Astrocyte (in vitro differentiated cells and primary cell): ENCODE data around the gene SYCP2. TPM values are rescaled to one million over a fixed set of nuclear protein-coding genes. Genes with fewer than 3 reads are reported as not detected.
A peak's percentile ranks its signal among the peaks of the same experiment; 100 is the strongest.

Experiments used
- DNase-seq: peaks from one replicate; pipeline ENCODE4 v3.0.0-alpha.2; 2010; ENCODE audit warnings: low read depth
- FAIRE-seq: peaks from 2 replicates; lab custom pipeline; 2011; peaks lifted over from hg19 to GRCh38; lab: Jason Lieb, UNC
- H2AFZ ChIP-seq: 2 replicates; pipeline ENCODE4 v1.6.0; 2012; ENCODE audit warnings: low read depth, low read length, inconsistent platforms
- H3K27ac ChIP-seq: 2 replicates; pipeline ENCODE4 v1.5.1; 2011; ENCODE audit warnings: low read depth, low read length, inconsistent platforms
- H3K27me3 ChIP-seq: 2 replicates; pipeline ENCODE4 v1.6.0; 2011; ENCODE audit warnings: low read length, inconsistent platforms; ENCODE audit not compliant: insufficient read depth
- H3K36me3 ChIP-seq: 2 replicates; pipeline ENCODE4 v1.5.1; 2011; ENCODE audit warnings: low read length, inconsistent platforms; ENCODE audit not compliant: insufficient read depth
- H3K4me1 ChIP-seq: 2 replicates; pipeline ENCODE4 v1.5.1; 2011; ENCODE audit warnings: low read length, inconsistent platforms; ENCODE audit not compliant: insufficient read depth
- H3K4me2 ChIP-seq: 2 replicates; pipeline ENCODE4 v1.6.0; 2012; ENCODE audit warnings: low read length, inconsistent platforms
- H3K4me3 ChIP-seq: 2 replicates; pipeline ENCODE4 v1.5.1; 2011; ENCODE audit warnings: low read depth, mild to moderate bottlenecking, low read length, inconsistent platforms; ENCODE audit not compliant: insufficient read depth
- H3K79me2 ChIP-seq: 2 replicates; pipeline ENCODE4 v1.6.0; 2012; ENCODE audit warnings: mild to moderate bottlenecking, low read length, inconsistent platforms; ENCODE audit not compliant: insufficient read depth
- H3K9ac ChIP-seq: 2 replicates; pipeline ENCODE4 v1.6.0; 2012; ENCODE audit warnings: mild to moderate bottlenecking, low read length, inconsistent platforms
- H3K9me3 ChIP-seq: 2 replicates; pipeline ENCODE4 v1.5.1; 2012; ENCODE audit warnings: low read depth, mild to moderate bottlenecking, low read length, inconsistent platforms; ENCODE audit not compliant: insufficient read depth
- H4K20me1 ChIP-seq: 2 replicates; pipeline ENCODE4 v1.6.0; 2012; ENCODE audit warnings: low read length, inconsistent platforms; ENCODE audit not compliant: insufficient read depth
- H3K27ac Mint-ChIP-seq: one replicate; pipeline ENCODE4 v1.8.0; 2021; ENCODE audit warnings: mild to moderate bottlenecking, mixed read lengths; ENCODE audit not compliant: unreplicated experiment
- H3K27me3 Mint-ChIP-seq: one replicate; pipeline ENCODE4 v1.8.0; 2021; ENCODE audit warnings: low read depth, mixed read lengths; ENCODE audit not compliant: unreplicated experiment
- H3K36me3 Mint-ChIP-seq: one replicate; pipeline ENCODE4 v1.8.0; 2021; ENCODE audit warnings: low read depth, mixed read lengths; ENCODE audit not compliant: unreplicated experiment
- H3K4me1 Mint-ChIP-seq: one replicate; pipeline ENCODE4 v1.8.0; 2021; ENCODE audit warnings: low read depth, mixed read lengths; ENCODE audit not compliant: unreplicated experiment
- H3K4me3 Mint-ChIP-seq: one replicate; pipeline ENCODE4 v1.8.0; 2021; ENCODE audit warnings: mild to moderate bottlenecking, moderate library complexity, mixed read lengths; ENCODE audit not compliant: unreplicated experiment
- H3K9me3 Mint-ChIP-seq: one replicate; pipeline ENCODE4 v1.8.0; 2021; ENCODE audit warnings: mild to moderate bottlenecking, mixed read lengths; ENCODE audit not compliant: unreplicated experiment
- CTCF ChIP-seq: IDR thresholded peaks from 2 replicates; pipeline ENCODE4 v1.5.1; 2011; ENCODE audit warnings: low read depth, mild to moderate bottlenecking, inconsistent platforms, low read length, moderate library complexity; ENCODE audit not compliant: insufficient read depth
- EZH2 ChIP-seq: IDR thresholded peaks from 2 replicates; pipeline ENCODE4 v1.6.1; 2012; ENCODE audit warnings: mild to moderate bottlenecking, low read length, inconsistent platforms; ENCODE audit not compliant: insufficient read depth
- total RNA-seq: library from RNA; stranded (reverse); gene quantifications from 2 replicates; pipeline ENCODE4 v1.2.1, GENCODE V29; 2021

Gene SYCP2
- total RNA-seq, 1 donor from 2014 or later: 0.27 TPM

GRCh38 chr20:59829786-59830664, 103.4 kb downstream of the SYCP2 start:
- no peak overlapping the region for H2AFZ ChIP-seq
- no peak overlapping the region for H3K4me2 ChIP-seq
- no peak overlapping the region for H3K4me3 ChIP-seq
- Mint-ChIP-seq H3K9me3 (peaks cover 2% of the 10 kb centered on the region), H3K4me1 (peaks cover 14% of the 10 kb centered on the region), H3K27me3 (peaks cover 42% of the 10 kb centered on the region), H3K27ac (peak overlapping the region; percentile 8), H3K36me3 (no peaks in the 10 kb centered on the region), H3K4me3 (no peak overlapping the region)
- DNase-seq (no peak), FAIRE-seq (no peak)
- peaks cover 2% of the 10 kb centered on the region for H3K4me1 ChIP-seq
- H3K9me3 ChIP-seq: no peaks in the 10 kb centered on the region
- no peaks in the 10 kb centered on the region for H4K20me1 ChIP-seq
- no peaks in the 10 kb centered on the region for H3K36me3 ChIP-seq
- no peaks in the 10 kb centered on the region for H3K79me2 ChIP-seq
- H3K9ac ChIP-seq: no peak overlapping the region
- no peak overlapping the region for H3K27ac ChIP-seq
- no peak for TF ChIP-seq CTCF
- peaks cover 8% of the 10 kb centered on the region for H3K27me3 ChIP-seq

GRCh38 chr20:59829054-59829785, 104.2 kb downstream of the SYCP2 start:
- peaks cover 2% of the 10 kb centered on the region for H3K9me3 Mint-ChIP-seq
- Histone ChIP-seq H3K9me3 (no peaks in the 10 kb centered on the region), H3K27me3 (peaks cover 10% of the 10 kb centered on the region), H3K79me2 (no peaks in the 10 kb centered on the region), H3K4me1 (no peaks in the 10 kb centered on the region), H3K27ac (no peak overlapping the region), H2AFZ (no peak overlapping the region), H3K4me2 (no peak overlapping the region), H3K9ac (no peak overlapping the region), H4K20me1 (no peaks in the 10 kb centered on the region), H3K36me3 (no peaks in the 10 kb centered on the region), H3K4me3 (no peak overlapping the region)
- no peak for TF ChIP-seq CTCF
- TF ChIP-seq EZH2: no peak
- peaks cover 40% of the 10 kb centered on the region for H3K27me3 Mint-ChIP-seq
- no peak overlapping the region for H3K27ac Mint-ChIP-seq
- FAIRE-seq: no peak
- H3K4me3 Mint-ChIP-seq: no peak overlapping the region
- DNase-seq: no peak
- H3K4me1 Mint-ChIP-seq: peaks cover 14% of the 10 kb centered on the region
- H3K36me3 Mint-ChIP-seq: no peaks in the 10 kb centered on the region
